Measurements from ENCODE around the gene JAML.

Gene JAML

DNA sequence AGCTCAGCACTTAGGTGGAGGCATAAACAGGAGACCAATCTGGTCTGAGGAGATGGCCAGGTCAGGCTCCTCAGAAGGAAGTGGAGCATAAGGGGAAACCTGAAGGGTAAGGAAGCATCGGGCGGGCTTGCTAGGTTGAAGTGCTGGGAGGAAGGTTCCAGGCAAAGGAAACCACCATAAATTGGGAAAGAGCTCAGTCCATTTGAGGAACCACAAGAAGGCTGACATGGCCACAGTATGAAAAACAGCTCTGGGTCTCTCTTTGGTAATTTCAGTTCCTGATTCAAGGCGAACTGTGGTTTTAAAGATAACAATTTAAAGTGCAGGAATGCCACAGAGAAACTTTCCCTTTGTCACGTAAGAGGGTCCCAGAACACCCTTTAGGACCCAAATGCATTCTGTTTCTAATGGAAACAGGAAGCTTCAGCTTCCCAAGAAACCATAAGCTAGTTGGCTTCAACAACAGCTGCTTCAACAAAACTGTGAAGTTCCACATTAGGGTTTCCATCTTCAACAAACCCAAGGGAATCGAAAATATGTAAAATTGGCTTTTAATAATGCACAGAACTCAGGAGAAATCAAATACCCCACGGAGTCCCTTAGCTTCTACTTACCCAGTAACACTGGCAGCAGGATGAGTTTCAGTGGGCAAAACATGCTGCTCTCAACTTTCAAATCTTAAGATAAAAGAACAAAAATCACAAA is 10.4 kb downstream of the JAML start:
- TF ChIP-seq, protein P1, sequence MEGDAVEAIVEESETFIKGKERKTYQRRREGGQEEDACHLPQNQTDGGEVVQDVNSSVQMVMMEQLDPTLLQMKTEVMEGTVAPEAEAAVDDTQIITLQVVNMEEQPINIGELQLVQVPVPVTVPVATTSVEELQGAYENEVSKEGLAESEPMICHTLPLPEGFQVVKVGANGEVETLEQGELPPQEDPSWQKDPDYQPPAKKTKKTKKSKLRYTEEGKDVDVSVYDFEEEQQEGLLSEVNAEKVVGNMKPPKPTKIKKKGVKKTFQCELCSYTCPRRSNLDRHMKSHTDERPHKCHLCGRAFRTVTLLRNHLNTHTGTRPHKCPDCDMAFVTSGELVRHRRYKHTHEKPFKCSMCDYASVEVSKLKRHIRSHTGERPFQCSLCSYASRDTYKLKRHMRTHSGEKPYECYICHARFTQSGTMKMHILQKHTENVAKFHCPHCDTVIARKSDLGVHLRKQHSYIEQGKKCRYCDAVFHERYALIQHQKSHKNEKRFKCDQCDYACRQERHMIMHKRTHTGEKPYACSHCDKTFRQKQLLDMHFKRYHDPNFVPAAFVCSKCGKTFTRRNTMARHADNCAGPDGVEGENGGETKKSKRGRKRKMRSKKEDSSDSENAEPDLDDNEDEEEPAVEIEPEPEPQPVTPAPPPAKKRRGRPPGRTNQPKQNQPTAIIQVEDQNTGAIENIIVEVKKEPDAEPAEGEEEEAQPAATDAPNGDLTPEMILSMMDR (IDR thresholded peaks at IDR 0.05) = no peak

- TF ChIP-seq, protein P1 (IDR thresholded peaks at IDR 0.05) = no peak
Measured at GRCh38 chr11:118213781-118214180, 11.0 kb downstream of the JAML start.

DNA sequence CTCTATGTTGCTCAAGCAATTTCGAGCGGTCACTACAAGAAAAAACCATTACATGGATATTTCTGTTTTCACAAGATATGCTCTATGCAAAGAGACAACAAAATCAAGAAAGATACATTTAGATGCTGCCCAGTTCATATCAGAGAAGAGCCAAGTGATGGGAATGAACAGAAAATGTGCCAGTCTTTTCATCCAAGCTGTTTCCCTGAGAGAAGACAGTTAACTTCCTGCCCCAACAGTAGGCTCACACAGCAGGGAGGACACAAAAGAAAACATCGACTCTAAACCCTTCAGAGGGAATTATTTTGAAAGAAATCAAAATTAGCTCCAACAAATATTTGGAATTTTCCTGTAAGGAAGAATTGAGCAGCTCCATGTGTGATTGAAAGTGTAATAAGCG is 11.6 kb downstream of the JAML start:
- TF ChIP-seq, protein P1 (IDR thresholded peaks at IDR 0.05) = no peak

DNA sequence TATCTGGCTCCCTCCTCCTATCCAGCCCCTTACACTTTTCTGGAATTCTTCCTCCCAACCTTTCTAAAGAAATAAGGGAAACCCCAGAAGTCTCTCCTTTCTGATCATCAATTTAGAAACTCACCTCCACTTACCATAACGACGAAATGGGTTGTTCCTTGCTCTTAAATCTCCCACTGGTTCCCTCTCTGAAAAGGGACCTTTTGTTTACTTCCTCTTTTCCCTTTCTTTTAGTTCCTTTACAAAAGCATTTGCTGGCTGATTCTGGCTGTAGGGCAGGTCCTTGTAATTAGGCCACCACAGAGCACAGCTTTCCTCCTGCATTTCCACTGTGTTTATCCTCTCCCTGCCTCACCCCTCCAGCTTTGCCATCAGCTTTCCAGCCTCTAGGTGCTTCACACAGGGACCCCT is 12.0 kb downstream of the JAML start:
- TF ChIP-seq, protein P1 (IDR thresholded peaks at IDR 0.05) = no peak

DNA sequence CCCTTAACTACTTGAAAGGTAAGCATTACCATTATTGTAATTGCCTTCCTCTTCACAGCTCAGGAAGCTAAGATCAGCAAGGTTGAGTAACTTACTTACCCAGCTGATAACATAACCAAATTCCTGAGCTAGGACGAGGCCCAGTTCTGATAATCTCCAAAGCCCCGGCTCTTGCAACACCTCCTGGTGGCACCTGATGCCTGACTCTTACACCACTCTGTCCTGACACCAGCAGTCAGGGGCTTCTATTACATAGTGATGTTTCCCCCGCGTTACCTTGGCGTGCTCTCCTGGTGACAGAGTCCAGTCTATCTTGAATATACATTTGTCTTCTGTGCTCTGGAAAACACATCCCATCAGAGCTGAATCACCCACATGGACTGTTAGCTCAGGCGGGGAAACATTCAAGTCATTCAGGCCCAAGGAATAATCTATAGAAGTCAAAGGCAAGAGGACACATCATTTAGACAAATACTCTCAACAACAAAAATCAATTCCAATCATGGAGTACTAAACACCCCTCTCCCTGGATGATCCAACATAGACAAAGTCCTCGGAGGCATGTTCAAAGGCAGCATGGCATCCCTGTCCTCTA is 12.6 kb downstream of the JAML start:
- TF ChIP-seq, protein P1 (IDR thresholded peaks at IDR 0.05) = no peak

DNA sequence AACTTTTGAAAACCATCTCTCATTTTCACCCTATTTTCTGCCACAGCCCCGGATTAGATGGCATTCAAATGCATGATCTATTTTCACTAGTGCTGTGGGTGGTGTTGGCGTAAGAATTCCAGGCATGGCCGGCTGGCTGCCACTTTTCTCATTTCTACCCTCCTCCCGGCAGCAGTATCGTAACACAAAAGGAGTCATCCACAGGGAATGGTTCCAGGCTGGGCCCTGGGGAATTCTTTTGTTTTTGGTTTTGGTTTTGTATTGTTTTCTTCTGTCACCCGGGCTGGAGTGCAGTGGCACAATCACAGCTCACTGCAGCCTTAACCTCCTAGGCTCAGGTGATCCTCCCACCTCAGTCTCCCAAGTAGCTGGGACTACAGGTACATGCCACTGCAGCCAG is 13.8 kb downstream of the JAML start:
- TF ChIP-seq, protein P1 (IDR thresholded peaks at IDR 0.05) = no peak

GRCh38 chr11:118210323-118210722 is 14.5 kb downstream of the JAML start:
- TF ChIP-seq, protein P1 (IDR thresholded peaks at IDR 0.05) = no peak
